Mesothelial cell of epicardium (in vitro differentiated cells): ENCODE results near the gene FCRLA. TPM values are rescaled to one million over a fixed set of nuclear protein-coding genes. Genes with fewer than 3 reads are reported as not detected.

ENCODE experiments used
- DNase-seq, 2 experiments: peaks; one replicate each; pipeline ENCODE4 v3.0.0; 2021; ENCODE audit warnings: low spot score in 2 of 2; ENCODE audit not compliant: unreplicated experiment in 2 of 2
- H3K27ac Mint-ChIP-seq: 2 replicates; pipeline ENCODE4 v1.8.0; 2021; ENCODE audit warnings: mixed read lengths
- H3K27me3 Mint-ChIP-seq: 2 replicates; pipeline ENCODE4 v1.8.0; 2021; ENCODE audit warnings: low read depth, mixed read lengths
- H3K36me3 Mint-ChIP-seq: 2 replicates; pipeline ENCODE4 v1.8.0; 2021; ENCODE audit warnings: mixed read lengths
- H3K4me1 Mint-ChIP-seq: 2 replicates; pipeline ENCODE4 v1.8.0; 2021; ENCODE audit warnings: mixed read lengths
- H3K4me3 Mint-ChIP-seq: 2 replicates; pipeline ENCODE4 v1.8.0; 2021; ENCODE audit warnings: mild to moderate bottlenecking, moderate library complexity, mixed read lengths
- H3K9me3 Mint-ChIP-seq: 2 replicates; pipeline ENCODE4 v1.8.0; 2021; ENCODE audit warnings: mixed read lengths
- CTCF ChIP-seq: fragments of 200-600 bp; sonication (generic); IDR thresholded peaks from one replicate; pipeline ENCODE4 v1.5.0; 2021; ENCODE audit warnings: antibody characterized with exemption; ENCODE audit not compliant: unreplicated experiment
- total RNA-seq: library from RNA; stranded (reverse); gene quantifications from 3 replicates; pipeline ENCODE4 v1.2.1, GENCODE V29; 2021

The FCRLA gene
- total RNA-seq, 1 donor from 2014 or later = not detected

DNA sequence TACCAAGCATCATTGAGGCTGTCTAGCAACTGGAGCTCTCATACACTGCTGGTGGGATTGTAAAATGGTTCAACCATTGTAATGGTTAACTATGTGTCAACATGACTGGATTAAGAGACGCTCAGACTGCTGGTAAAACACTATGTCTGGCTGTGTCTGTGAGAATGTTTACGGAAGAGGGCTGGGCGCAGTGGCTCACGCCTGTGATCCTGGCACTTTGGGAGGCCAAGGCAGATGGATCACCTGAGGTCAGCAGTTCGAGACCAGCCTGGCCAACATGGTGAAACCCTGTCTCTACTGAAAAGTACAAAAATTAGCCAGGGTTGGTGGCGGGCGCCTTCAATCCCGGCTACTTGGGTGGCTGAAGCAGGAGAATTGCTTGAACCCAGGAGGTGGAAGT lies 4.8 kb upstream of the FCRLA start:
- no peak for TF ChIP-seq CTCF
- no peaks in the 10 kb centered on the region for H3K4me1 Mint-ChIP-seq
- peaks cover 42% of the 10 kb centered on the region for H3K27me3 Mint-ChIP-seq
- peaks cover 2% of the 10 kb centered on the region for H3K9me3 Mint-ChIP-seq
- H3K36me3 Mint-ChIP-seq = no peaks in the 10 kb centered on the region
- DNase-seq = no peak
- H3K27ac Mint-ChIP-seq = no peak overlapping the region
- no peak overlapping the region for H3K4me3 Mint-ChIP-seq

DNA sequence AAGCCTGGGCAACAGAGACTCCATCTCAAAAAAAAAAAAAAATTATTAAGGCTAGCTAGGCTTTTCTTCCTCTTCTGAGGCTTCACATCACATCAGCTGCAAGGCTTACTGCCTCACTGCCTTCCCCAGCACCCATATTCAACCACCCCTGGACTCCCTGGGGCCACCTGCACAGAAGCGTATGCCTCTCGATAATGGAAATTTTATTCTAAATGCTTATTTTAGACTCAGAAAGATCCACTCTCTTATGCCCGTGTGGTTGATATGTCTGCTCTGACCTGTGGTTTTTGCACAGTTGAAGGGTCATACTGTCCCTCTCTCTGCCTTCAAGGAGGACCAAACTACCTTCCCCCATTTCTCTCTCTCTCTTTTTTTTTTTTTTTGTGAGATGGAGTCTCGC lies 1.5 kb upstream of the FCRLA start:
- no peak for DNase-seq
- Mint-ChIP-seq H3K36me3 (no peaks in the 10 kb centered on the region), H3K9me3 (no peaks in the 10 kb centered on the region), H3K27ac (no peak overlapping the region), H3K27me3 (peaks cover 36% of the 10 kb centered on the region), H3K4me1 (no peaks in the 10 kb centered on the region), H3K4me3 (no peak overlapping the region)
- no peak for TF ChIP-seq CTCF

DNA sequence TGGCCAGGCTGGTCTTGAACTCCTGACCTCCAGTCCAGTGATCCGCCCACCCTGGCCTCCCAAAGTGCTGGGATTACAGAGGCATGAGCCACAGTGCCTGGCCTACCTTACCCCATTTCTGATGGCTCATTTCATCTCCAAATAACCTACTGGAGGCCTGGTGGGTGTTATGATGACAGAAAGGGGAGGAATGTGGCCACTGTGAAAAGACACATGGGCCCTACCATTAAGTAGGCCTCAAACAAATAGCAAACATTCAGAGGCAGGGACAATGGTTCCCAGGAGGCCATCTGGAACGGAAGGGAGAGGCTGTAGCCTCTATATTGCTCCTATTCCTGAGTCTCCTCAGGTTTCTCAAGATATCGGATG lies 932 bp upstream of the FCRLA start:
- no peak overlapping the region for H3K4me3 Mint-ChIP-seq
- no peak for TF ChIP-seq CTCF
- no peak for DNase-seq
- no peak overlapping the region for H3K27ac Mint-ChIP-seq
- no peaks in the 10 kb centered on the region for H3K36me3 Mint-ChIP-seq
- no peaks in the 10 kb centered on the region for H3K4me1 Mint-ChIP-seq
- H3K27me3 Mint-ChIP-seq = peaks cover 34% of the 10 kb centered on the region
- H3K9me3 Mint-ChIP-seq = no peaks in the 10 kb centered on the region

- no peak for DNase-seq
- no peaks in the 10 kb centered on the region for H3K4me1 Mint-ChIP-seq
- no peak overlapping the region for H3K4me3 Mint-ChIP-seq
- H3K36me3 Mint-ChIP-seq = no peaks in the 10 kb centered on the region
- H3K9me3 Mint-ChIP-seq = no peaks in the 10 kb centered on the region
- no peak overlapping the region for H3K27ac Mint-ChIP-seq
- H3K27me3 Mint-ChIP-seq = peaks cover 34% of the 10 kb centered on the region
- TF ChIP-seq CTCF = no peak
These were observed 474 bp downstream of the FCRLA start for GRCh38 chr1:161707503-161707902.

- Mint-ChIP-seq H3K27ac (no peak overlapping the region), H3K36me3 (no peaks in the 10 kb centered on the region), H3K4me1 (no peaks in the 10 kb centered on the region), H3K4me3 (no peak overlapping the region), H3K27me3 (peaks cover 34% of the 10 kb centered on the region), H3K9me3 (no peaks in the 10 kb centered on the region)
- TF ChIP-seq CTCF = no peak
- DNase-seq = no peak
These were observed 2.3 kb downstream of the FCRLA start for GRCh38 chr1:161709373-161709772.

GRCh38 chr1:161710560-161710959 lies 3.5 kb downstream of the FCRLA start:
- H3K27ac Mint-ChIP-seq = no peak overlapping the region
- no peak for DNase-seq
- no peak overlapping the region for H3K4me3 Mint-ChIP-seq
- H3K4me1 Mint-ChIP-seq = no peaks in the 10 kb centered on the region
- no peaks in the 10 kb centered on the region for H3K36me3 Mint-ChIP-seq
- peaks cover 44% of the 10 kb centered on the region for H3K27me3 Mint-ChIP-seq
- H3K9me3 Mint-ChIP-seq = no peaks in the 10 kb centered on the region
- no peak for TF ChIP-seq CTCF
